Mesothelial cell of epicardium (in vitro differentiated cells): ENCODE results near the gene SGPP1. TPM values are rescaled to one million over a fixed set of nuclear protein-coding genes. Genes with fewer than 3 reads are reported as not detected.

Experiments used
- DNase-seq, 2 experiments: peaks; one replicate each; pipeline ENCODE4 v3.0.0; 2021; ENCODE audit warnings: low spot score in 2 of 2; ENCODE audit not compliant: unreplicated experiment in 2 of 2
- H3K27ac Mint-ChIP-seq: 2 replicates; pipeline ENCODE4 v1.8.0; 2021; ENCODE audit warnings: mixed read lengths
- H3K27me3 Mint-ChIP-seq: 2 replicates; pipeline ENCODE4 v1.8.0; 2021; ENCODE audit warnings: low read depth, mixed read lengths
- H3K36me3 Mint-ChIP-seq: 2 replicates; pipeline ENCODE4 v1.8.0; 2021; ENCODE audit warnings: mixed read lengths
- H3K4me1 Mint-ChIP-seq: 2 replicates; pipeline ENCODE4 v1.8.0; 2021; ENCODE audit warnings: mixed read lengths
- H3K4me3 Mint-ChIP-seq: 2 replicates; pipeline ENCODE4 v1.8.0; 2021; ENCODE audit warnings: mild to moderate bottlenecking, moderate library complexity, mixed read lengths
- H3K9me3 Mint-ChIP-seq: 2 replicates; pipeline ENCODE4 v1.8.0; 2021; ENCODE audit warnings: mixed read lengths
- total RNA-seq: library from RNA; stranded (reverse); gene quantifications from 3 replicates; pipeline ENCODE4 v1.2.1, GENCODE V29; 2021
- TF ChIP-seq, protein P1 (sequence below): fragments of 200-600 bp; sonication (generic); IDR thresholded peaks from one replicate; pipeline ENCODE4 v1.5.0; 2021; ENCODE audit warnings: antibody characterized with exemption; ENCODE audit not compliant: unreplicated experiment

SGPP1 gene
- total RNA-seq, 1 donor from 2014 or later, result 15.8 TPM

- DNase-seq, result no peak
- Mint-ChIP-seq H3K9me3 (no peaks in the 10 kb centered on the region), H3K27ac (no peak overlapping the region), H3K4me1 (peaks cover 24% of the 10 kb centered on the region), H3K36me3 (peaks cover 11% of the 10 kb centered on the region), H3K4me3 (no peak overlapping the region), H3K27me3 (no peaks in the 10 kb centered on the region)
- TF ChIP-seq, protein P1, sequence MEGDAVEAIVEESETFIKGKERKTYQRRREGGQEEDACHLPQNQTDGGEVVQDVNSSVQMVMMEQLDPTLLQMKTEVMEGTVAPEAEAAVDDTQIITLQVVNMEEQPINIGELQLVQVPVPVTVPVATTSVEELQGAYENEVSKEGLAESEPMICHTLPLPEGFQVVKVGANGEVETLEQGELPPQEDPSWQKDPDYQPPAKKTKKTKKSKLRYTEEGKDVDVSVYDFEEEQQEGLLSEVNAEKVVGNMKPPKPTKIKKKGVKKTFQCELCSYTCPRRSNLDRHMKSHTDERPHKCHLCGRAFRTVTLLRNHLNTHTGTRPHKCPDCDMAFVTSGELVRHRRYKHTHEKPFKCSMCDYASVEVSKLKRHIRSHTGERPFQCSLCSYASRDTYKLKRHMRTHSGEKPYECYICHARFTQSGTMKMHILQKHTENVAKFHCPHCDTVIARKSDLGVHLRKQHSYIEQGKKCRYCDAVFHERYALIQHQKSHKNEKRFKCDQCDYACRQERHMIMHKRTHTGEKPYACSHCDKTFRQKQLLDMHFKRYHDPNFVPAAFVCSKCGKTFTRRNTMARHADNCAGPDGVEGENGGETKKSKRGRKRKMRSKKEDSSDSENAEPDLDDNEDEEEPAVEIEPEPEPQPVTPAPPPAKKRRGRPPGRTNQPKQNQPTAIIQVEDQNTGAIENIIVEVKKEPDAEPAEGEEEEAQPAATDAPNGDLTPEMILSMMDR, result no peak
Measured at GRCh38 chr14:63673255-63673654, 54.6 kb downstream of the SGPP1 start.

DNA sequence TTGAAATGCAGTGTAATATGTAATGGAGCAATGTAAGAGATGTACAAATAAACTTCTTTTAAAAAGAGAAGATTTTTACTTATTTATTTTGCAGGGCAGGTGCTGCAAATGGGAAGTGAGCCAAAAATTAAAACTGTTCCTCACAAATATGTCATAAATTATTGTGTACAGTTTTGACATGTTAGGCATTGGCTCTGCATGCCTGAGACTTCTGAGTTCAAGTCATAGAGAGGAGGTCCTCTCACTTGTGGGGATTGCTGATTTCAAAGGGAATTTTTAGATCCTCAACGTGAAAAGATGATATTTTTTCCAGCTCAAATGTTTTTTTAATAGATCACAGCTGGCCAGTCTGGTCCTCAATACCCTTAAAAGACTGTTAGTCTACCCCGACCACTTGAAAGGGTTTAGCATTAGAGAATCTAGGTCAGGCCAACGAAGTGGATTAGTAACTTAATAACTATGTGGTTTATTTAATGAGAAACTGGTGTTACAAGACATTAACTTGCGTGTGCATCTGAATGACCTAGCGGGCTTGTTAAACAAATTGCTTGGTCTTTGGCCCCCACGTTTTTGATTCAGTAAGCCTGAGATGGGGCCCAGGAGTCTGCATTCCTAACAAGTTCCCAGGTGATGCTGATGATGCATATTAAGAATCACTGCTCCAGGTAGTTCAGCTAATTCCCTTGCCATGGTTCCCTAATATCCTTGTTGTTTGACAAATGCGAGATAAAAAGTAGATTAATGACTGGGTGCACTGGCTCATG lies 55.3 kb downstream of the SGPP1 start:
- Mint-ChIP-seq H3K4me1 (peaks cover 18% of the 10 kb centered on the region), H3K4me3 (no peak overlapping the region), H3K27me3 (no peaks in the 10 kb centered on the region), H3K36me3 (peaks cover 11% of the 10 kb centered on the region), H3K9me3 (no peaks in the 10 kb centered on the region), H3K27ac (no peak overlapping the region)
- TF ChIP-seq, protein P1, result no peak
- no peak for DNase-seq

DNA sequence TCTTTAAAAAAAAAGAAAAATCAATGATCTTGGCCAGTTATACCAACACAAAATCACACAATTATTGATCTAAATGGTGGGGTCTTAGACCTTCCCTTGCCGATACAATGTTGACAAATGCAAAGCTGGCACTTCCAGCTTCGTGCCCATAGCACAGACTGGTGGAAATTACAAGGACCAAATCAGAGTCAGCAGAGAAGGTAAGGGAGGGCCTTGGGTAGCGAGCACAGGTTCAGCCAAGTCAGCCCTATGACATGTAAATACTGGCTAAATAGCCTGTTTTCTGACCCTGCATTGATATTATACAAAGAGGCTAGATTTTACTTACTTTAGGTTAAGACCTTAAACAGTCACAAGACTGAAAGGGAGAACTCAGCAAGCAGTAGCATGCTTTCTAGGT lies 55.9 kb downstream of the SGPP1 start:
- Mint-ChIP-seq H3K27ac (no peak overlapping the region), H3K36me3 (peaks cover 8% of the 10 kb centered on the region), H3K27me3 (no peaks in the 10 kb centered on the region), H3K9me3 (no peaks in the 10 kb centered on the region), H3K4me3 (no peak overlapping the region), H3K4me1 (peaks cover 18% of the 10 kb centered on the region)
- TF ChIP-seq, protein P1, result no peak
- DNase-seq, result no peak

- H3K27ac Mint-ChIP-seq, result no peak overlapping the region
- no peaks in the 10 kb centered on the region for H3K36me3 Mint-ChIP-seq
- TF ChIP-seq, protein P1, result no peak
- DNase-seq, result no peak
- no peaks in the 10 kb centered on the region for H3K27me3 Mint-ChIP-seq
- no peak overlapping the region for H3K4me3 Mint-ChIP-seq
- peaks cover 18% of the 10 kb centered on the region for H3K4me1 Mint-ChIP-seq
- no peaks in the 10 kb centered on the region for H3K9me3 Mint-ChIP-seq
Measured at GRCh38 chr14:63670692-63671091, 57.2 kb downstream of the SGPP1 start.

- no peaks in the 10 kb centered on the region for H3K27me3 Mint-ChIP-seq
Measured at GRCh38 chr14:63666335-63666734, 61.5 kb downstream of the SGPP1 start.

More at GRCh38 chr14:63666335-63666734, 61.5 kb downstream of the SGPP1 start:
- TF ChIP-seq, protein P1, result no peak
- Mint-ChIP-seq H3K36me3 (no peaks in the 10 kb centered on the region), H3K4me3 (no peak overlapping the region), H3K9me3 (no peaks in the 10 kb centered on the region), H3K27ac (no peak overlapping the region), H3K4me1 (peaks cover 13% of the 10 kb centered on the region)
- no peak for DNase-seq
